H9 (cell line): Measurements from ENCODE around the gene KAT14. TPM values are rescaled to one million over a fixed set of nuclear protein-coding genes. Genes with fewer than 3 reads are reported as not detected.

Experiments used
- DNase-seq: peaks from one replicate; pipeline ENCODE4 v3.0.0-alpha.2; 2017
- H2AFZ ChIP-seq: one replicate; pipeline ENCODE4 v1.6.1; 2013; ENCODE audit warnings: mild to moderate bottlenecking, low read length, control low read depth, moderate library complexity
- H2AK5ac ChIP-seq: 2 replicates; pipeline ENCODE4 v1.6.1; 2013; ENCODE audit warnings: low read length, control low read depth, mixed read lengths; ENCODE audit not compliant: insufficient read length
- H2BK120ac ChIP-seq: one replicate; pipeline ENCODE4 v1.6.1; 2013; ENCODE audit warnings: low read depth, mild to moderate bottlenecking, low read length, control low read depth, inconsistent platforms; ENCODE audit not compliant: poor library complexity, severe bottlenecking
- H2BK12ac ChIP-seq: 2 replicates; pipeline ENCODE4 v1.6.1; 2013; ENCODE audit warnings: low read length, control low read depth, mixed read lengths, low read depth; ENCODE audit not compliant: insufficient read length
- H2BK15ac ChIP-seq: 2 replicates; pipeline ENCODE4 v1.6.1; 2013; ENCODE audit warnings: low read depth, low read length, control low read depth
- H2BK20ac ChIP-seq: one replicate; pipeline ENCODE4 v1.6.1; 2013; ENCODE audit warnings: low read depth, mild to moderate bottlenecking, low read length, control low read depth, inconsistent platforms; ENCODE audit not compliant: poor library complexity, severe bottlenecking
- H2BK5ac ChIP-seq: 2 replicates; pipeline ENCODE4 v1.6.1; 2013; ENCODE audit warnings: low read length, control low read depth, mixed read lengths; ENCODE audit not compliant: insufficient read length
- H3K14ac ChIP-seq: 2 replicates; pipeline ENCODE4 v1.6.1; 2013; ENCODE audit warnings: low read length, control low read depth; ENCODE audit not compliant: insufficient read depth
- H3K18ac ChIP-seq: 2 replicates; pipeline ENCODE4 v1.6.1; 2013; ENCODE audit warnings: low read depth, mild to moderate bottlenecking, mixed read lengths, low read length, control low read depth; ENCODE audit not compliant: insufficient read length
- H3K23ac ChIP-seq: 2 replicates; pipeline ENCODE4 v1.6.1; 2013; ENCODE audit warnings: low read length, control low read depth, mixed read lengths, low read depth; ENCODE audit not compliant: insufficient read length
- H3K23me2 ChIP-seq: 2 replicates; pipeline ENCODE4 v1.6.1; 2013; ENCODE audit warnings: low read depth, mild to moderate bottlenecking, mixed read lengths, low read length, control low read depth; ENCODE audit not compliant: insufficient read length, poor library complexity, severe bottlenecking
- H3K27ac ChIP-seq: 2 replicates; pipeline ENCODE4 v1.5.1; 2013; ENCODE audit warnings: low read length, control low read depth, mixed read lengths, low read depth; ENCODE audit not compliant: insufficient read length
- H3K27me3 ChIP-seq: 2 replicates; pipeline ENCODE4 v1.6.1; 2013; ENCODE audit warnings: low read length, control low read depth, inconsistent platforms; ENCODE audit not compliant: insufficient read depth
- H3K4ac ChIP-seq: 2 replicates; pipeline ENCODE4 v1.6.1; 2013; ENCODE audit warnings: low read depth, mild to moderate bottlenecking, control low read depth, inconsistent platforms, low read length, moderate library complexity
- H3K4me1 ChIP-seq: 2 replicates; pipeline ENCODE4 v1.6.1; 2013; ENCODE audit warnings: low read length, control low read depth, inconsistent platforms; ENCODE audit not compliant: insufficient read depth
- H3K4me2 ChIP-seq: 2 replicates; pipeline ENCODE4 v1.6.1; 2013; ENCODE audit warnings: low read length, control low read depth, mixed read lengths; ENCODE audit not compliant: insufficient read length, insufficient read depth
- H3K56ac ChIP-seq: 2 replicates; pipeline ENCODE4 v1.6.1; 2013; ENCODE audit warnings: low read depth, mild to moderate bottlenecking, mixed read lengths, low read length, control low read depth; ENCODE audit not compliant: insufficient read length
- H3K79me1 ChIP-seq: 2 replicates; pipeline ENCODE4 v1.6.1; 2013; ENCODE audit warnings: low read depth, mild to moderate bottlenecking, moderate library complexity, low read length, control low read depth, inconsistent platforms; ENCODE audit not compliant: insufficient read depth, poor library complexity, severe bottlenecking
- H3K79me2 ChIP-seq: 2 replicates; pipeline ENCODE4 v1.6.1; 2013; ENCODE audit warnings: low read length, control low read depth, inconsistent platforms; ENCODE audit not compliant: insufficient read depth
- H3K9ac ChIP-seq: 2 replicates; pipeline ENCODE4 v1.6.1; 2013; ENCODE audit warnings: low read length, control low read depth, mixed read lengths; ENCODE audit not compliant: insufficient read length; ENCODE audit errors: extremely low read depth
- H3K9me3 ChIP-seq: one replicate; pipeline ENCODE4 v1.6.1; 2013; ENCODE audit warnings: low read depth, low read length, inconsistent platforms; ENCODE audit not compliant: control insufficient read depth
- H3T11ph ChIP-seq: one replicate; pipeline ENCODE4 v1.6.1; 2013; ENCODE audit warnings: mild to moderate bottlenecking, low read length, control low read depth, inconsistent platforms
- H4K20me1 ChIP-seq: one replicate; pipeline ENCODE4 v1.6.1; 2013; ENCODE audit not compliant: control insufficient read depth, insufficient read length, insufficient read depth
- H4K5ac ChIP-seq: 2 replicates; pipeline ENCODE4 v1.6.1; 2013; ENCODE audit warnings: low read depth, mild to moderate bottlenecking, mixed read lengths, low read length, control low read depth; ENCODE audit not compliant: insufficient read length
- H4K8ac ChIP-seq: replicated peaks from 2 replicates; pipeline ENCODE4 v1.6.1; 2013; ENCODE audit warnings: low read length, control low read depth, mixed read lengths, low read depth; ENCODE audit not compliant: insufficient read length
- H4K91ac ChIP-seq: 2 replicates; pipeline ENCODE4 v1.6.1; 2013; ENCODE audit warnings: low read depth, mild to moderate bottlenecking, moderate library complexity, mixed read lengths, low read length, control low read depth; ENCODE audit not compliant: insufficient read length
- H3K27ac Mint-ChIP-seq, 3 experiments: 2 replicates in 2 of 3; 3 replicates in 1 of 3; pipeline ENCODE4 v1.8.0; 2020 to 2021; ENCODE audit warnings: mixed read lengths in 3 of 3, mild to moderate bottlenecking in 1 of 3, moderate library complexity in 1 of 3
- H3K27me3 Mint-ChIP-seq: 2 replicates; pipeline ENCODE4 v1.8.0; 2021; ENCODE audit warnings: low read depth, mild to moderate bottlenecking, moderate library complexity, mixed read lengths
- H3K36me3 Mint-ChIP-seq, 3 experiments: 2 replicates in 2 of 3; 3 replicates in 1 of 3; pipeline ENCODE4 v1.8.0; 2020 to 2021; ENCODE audit warnings: low read depth in 3 of 3, mixed read lengths in 3 of 3; ENCODE audit not compliant: insufficient read depth in 1 of 3
- H3K4me1 Mint-ChIP-seq, 2 experiments: 2 replicates each; pipeline ENCODE4 v1.8.0; 2020; ENCODE audit warnings: mixed read lengths in 2 of 2
- H3K4me3 Mint-ChIP-seq, 2 experiments: 2 replicates in 1 of 2; 3 replicates in 1 of 2; pipeline ENCODE4 v1.8.0; 2020 to 2021; ENCODE audit warnings: mild to moderate bottlenecking in 2 of 2, mixed read lengths in 2 of 2, moderate library complexity in 1 of 2
- H3K9me3 Mint-ChIP-seq, 2 experiments: 2 replicates in 1 of 2; 3 replicates in 1 of 2; pipeline ENCODE4 v1.8.0; 2020; ENCODE audit warnings: mild to moderate bottlenecking in 2 of 2, mixed read lengths in 2 of 2, moderate library complexity in 1 of 2
- CTCF ChIP-seq: fragments of 200-600 bp; sonication (generic); conservative IDR thresholded peaks from 3 replicates; pipeline ENCODE4 v1.8.0; 2021; ENCODE audit warnings: antibody characterized with exemption, mild to moderate bottlenecking
- WGBS: extraction: QIAGEN DNeasy Blood & Tissue Kit; methylation state at CpG from one replicate; pipeline ENCODE4 v1.1.7; 2013; ENCODE audit warnings: missing lambda C conversion rate, low lambda C conversion rate, mixed read lengths; ENCODE audit not compliant: insufficient read length; ENCODE audit errors: extremely low coverage; 5-methylcytosine and 5-hydroxymethylcytosine counted together
- total RNA-seq: library from RNA; stranded (reverse); gene quantifications from 2 replicates; pipeline ENCODE4 v1.2.1, GENCODE V29; 2021

KAT14 gene
- total RNA-seq, 1 experiment from 2014 or later, result 19.2 TPM

- Histone ChIP-seq H3K9ac (no peak overlapping the region), H3K9me3 (no peaks in the 10 kb centered on the region), H3K23ac (no peak overlapping the region), H3K27me3 (no peaks in the 10 kb centered on the region), H2BK120ac (no peak overlapping the region), H2AK5ac (no peak overlapping the region), H3K23me2 (no peaks in the 10 kb centered on the region), H3K79me2 (no peaks in the 10 kb centered on the region), H3K14ac (no peak overlapping the region), H3K18ac (no peak overlapping the region), H2BK12ac (no peak overlapping the region), H3K4ac (no peak overlapping the region), H2BK20ac (no peak overlapping the region), H4K20me1 (no peaks in the 10 kb centered on the region), H2AFZ (no peak overlapping the region), H2BK5ac (no peak overlapping the region), H3K4me2 (no peak overlapping the region), H3K4me1 (no peaks in the 10 kb centered on the region), H4K91ac (no peak overlapping the region), H3K79me1 (no peaks in the 10 kb centered on the region), H3K56ac (no peak overlapping the region), H4K8ac (no peak overlapping the region), H3T11ph (no peak overlapping the region), H2BK15ac (no peak overlapping the region), H3K27ac (no peak overlapping the region), H4K5ac (no peak overlapping the region)
- no peak overlapping the region for H3K4me3 Mint-ChIP-seq
- H3K27ac Mint-ChIP-seq, result no peak overlapping the region
- H3K36me3 Mint-ChIP-seq, result no peaks in the 10 kb centered on the region
- H3K4me1 Mint-ChIP-seq, result peaks cover 8 to 13% of the 10 kb centered on the region in 2 experiments; a peak in 3 of 4 replicates
- no peak for DNase-seq
- 0 out of 3 replicates have a peak, but pooled peaks have one; percentile 13 for TF ChIP-seq CTCF
- no peaks in the 10 kb centered on the region for H3K9me3 Mint-ChIP-seq
- peaks cover 6% of the 10 kb centered on the region for H3K27me3 Mint-ChIP-seq
- no CpG with 5 or more reads among the region's 3 CpGs for WGBS
Measured at GRCh38 chr20:18090044-18090443, 47.6 kb upstream of the KAT14 start.
